ENCODE measurements around the gene RMND5A. TPM values are rescaled to one million over a fixed set of nuclear protein-coding genes. Genes with fewer than 3 reads are reported as not detected.

The RMND5A gene
- total RNA-seq, 1 experiment from 2014 or later: 34.1 TPM

DNA sequence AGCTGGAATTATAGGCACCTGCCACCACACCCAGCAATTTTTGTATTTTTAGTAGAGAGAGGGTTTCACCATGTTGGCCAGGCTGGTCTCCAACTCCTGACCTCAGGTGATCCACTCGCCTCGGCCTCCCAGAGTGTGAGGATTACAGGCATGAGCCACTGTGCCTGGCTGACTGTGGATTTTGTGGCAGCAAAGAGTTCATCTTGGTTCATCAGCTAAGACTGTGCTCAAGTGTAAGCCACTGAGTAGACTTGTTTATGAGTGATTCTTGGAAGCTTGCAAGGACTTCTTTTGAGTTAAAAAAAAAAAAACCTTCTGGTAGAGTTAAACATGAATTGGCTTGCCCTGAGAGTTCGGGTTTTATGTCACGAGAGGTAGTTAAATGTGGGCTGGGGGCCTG, 106.9 kb downstream of the RMND5A start:
- ChIA-PET CTCF (no interaction called here), POLR2A (ENCODE audit: unreplicated experiment) (no interaction called here)
- Histone ChIP-seq H3K9ac (ENCODE audit: low read length) (no peak overlapping the region), H3K4me1 (ENCODE audit: insufficient read depth, low read length) (no peaks in the 10 kb centered on the region), H3K79me2 (ENCODE audit: low read length) (no peaks in the 10 kb centered on the region), H2AFZ (ENCODE audit: low read length) (no peak overlapping the region), H3K4me2 (ENCODE audit: low read length) (no peak overlapping the region), H4K20me1 (ENCODE audit: low read length) (no peaks in the 10 kb centered on the region), H3K27me3 (ENCODE audit: low read length) (no peaks in the 10 kb centered on the region; the same call in 1 of the 2 replicates), H3K9me3 (ENCODE audit: low read length) (no peaks in the 10 kb centered on the region), H3K9me2 (replicated peaks; ENCODE audit: low read length) (no peaks in the 10 kb centered on the region), H3K36me3 (ENCODE audit: low read depth, low read length) (no peaks in the 10 kb centered on the region), H3F3A (ENCODE audit: low read length, unreplicated experiment) (no peaks in the 10 kb centered on the region), H3K27ac (ENCODE audit: low read length) (no peak overlapping the region), H3K4me3 (ENCODE audit: low read length) (no peak overlapping the region)
- BruUV-seq (replicated peaks): no TSS peak
- TF ChIP-seq, protein P1, sequence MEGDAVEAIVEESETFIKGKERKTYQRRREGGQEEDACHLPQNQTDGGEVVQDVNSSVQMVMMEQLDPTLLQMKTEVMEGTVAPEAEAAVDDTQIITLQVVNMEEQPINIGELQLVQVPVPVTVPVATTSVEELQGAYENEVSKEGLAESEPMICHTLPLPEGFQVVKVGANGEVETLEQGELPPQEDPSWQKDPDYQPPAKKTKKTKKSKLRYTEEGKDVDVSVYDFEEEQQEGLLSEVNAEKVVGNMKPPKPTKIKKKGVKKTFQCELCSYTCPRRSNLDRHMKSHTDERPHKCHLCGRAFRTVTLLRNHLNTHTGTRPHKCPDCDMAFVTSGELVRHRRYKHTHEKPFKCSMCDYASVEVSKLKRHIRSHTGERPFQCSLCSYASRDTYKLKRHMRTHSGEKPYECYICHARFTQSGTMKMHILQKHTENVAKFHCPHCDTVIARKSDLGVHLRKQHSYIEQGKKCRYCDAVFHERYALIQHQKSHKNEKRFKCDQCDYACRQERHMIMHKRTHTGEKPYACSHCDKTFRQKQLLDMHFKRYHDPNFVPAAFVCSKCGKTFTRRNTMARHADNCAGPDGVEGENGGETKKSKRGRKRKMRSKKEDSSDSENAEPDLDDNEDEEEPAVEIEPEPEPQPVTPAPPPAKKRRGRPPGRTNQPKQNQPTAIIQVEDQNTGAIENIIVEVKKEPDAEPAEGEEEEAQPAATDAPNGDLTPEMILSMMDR (conservative IDR thresholded peaks at IDR 0.05; ENCODE audit: low read depth, low read length): no peak
- TF ChIP-seq EZH2 (IDR thresholded peaks at IDR 0.05; ENCODE audit: low read length, unreplicated experiment) (no peak), EZH2phosphoT487 (IDR thresholded peaks at IDR 0.05; ENCODE audit: borderline replicate concordance, low read length) (no peak)
- DNase-seq (no peak), ATAC-seq (no peak)
- intact Hi-C loops (cut with micrococcal nuclease): no loop called here

Other genes with a start within 250 kb of the RMND5A start
- 54.4 and 96.1 TPM in 2 replicates for gene CHMP3, start 156.8 kb upstream of the RMND5A start, total RNA-seq (2014; rRNA removed)
- 10.4 and 12.3 TPM in 2 replicates for gene RNF103, start 96.4 kb upstream of the RMND5A start, total RNA-seq (2014; rRNA removed)
- gene CD8A, start 70.6 kb downstream of the RMND5A start, total RNA-seq (2014; rRNA removed): 0.18 TPM in 1 of 2 replicates, not detected in the other
- not detected in 2 replicates for gene CD8B, start 141.6 kb downstream of the RMND5A start, total RNA-seq (2014; rRNA removed)
- not detected in 2 replicates for gene RGPD1, start 221.8 kb downstream of the RMND5A start, total RNA-seq (2014; rRNA removed)